IgD-negative memory B cell (primary cell): ENCODE results near the gene ARSG. TPM values are rescaled to one million over a fixed set of nuclear protein-coding genes. Genes with fewer than 3 reads are reported as not detected.

Source experiments
- H3K27ac Mint-ChIP-seq, 3 donors: one replicate each; pipeline ENCODE4 v1.8.0; 2020 to 2022; ENCODE audit warnings: mild to moderate bottlenecking in 3 of 3, mixed read lengths in 3 of 3, moderate library complexity in 1 of 3
- H3K27me3 Mint-ChIP-seq: one replicate; pipeline ENCODE4 v1.8.0; 2021; ENCODE audit warnings: mixed read lengths
- H3K36me3 Mint-ChIP-seq: one replicate; pipeline ENCODE4 v1.8.0; 2020; ENCODE audit warnings: mild to moderate bottlenecking, mixed read lengths
- H3K4me1 Mint-ChIP-seq, 3 donors: one replicate each; pipeline ENCODE4 v1.8.0; 2020 to 2022; ENCODE audit warnings: mixed read lengths in 3 of 3, mild to moderate bottlenecking in 1 of 3
- H3K4me3 Mint-ChIP-seq, 4 donors: one replicate each; pipeline ENCODE4 v1.8.0; 2020 to 2022; ENCODE audit warnings: mild to moderate bottlenecking in 4 of 4, mixed read lengths in 4 of 4, moderate library complexity in 3 of 4
- H3K9me3 Mint-ChIP-seq, 3 donors: one replicate each; pipeline ENCODE4 v1.8.0; 2020 to 2021; ENCODE audit warnings: mixed read lengths in 3 of 3, mild to moderate bottlenecking in 1 of 3
- polyA plus RNA-seq: library from polyadenylated mRNA; unstranded; fragments of 300-500 nt; fragmentation: Illumina TruSeq; gene quantifications from one replicate; pipeline ENCODE4 v1.2.3, GENCODE V29; 2021

The ARSG gene
- polyA plus RNA-seq, 1 donor from 2014 or later, result 10.6 TPM

DNA sequence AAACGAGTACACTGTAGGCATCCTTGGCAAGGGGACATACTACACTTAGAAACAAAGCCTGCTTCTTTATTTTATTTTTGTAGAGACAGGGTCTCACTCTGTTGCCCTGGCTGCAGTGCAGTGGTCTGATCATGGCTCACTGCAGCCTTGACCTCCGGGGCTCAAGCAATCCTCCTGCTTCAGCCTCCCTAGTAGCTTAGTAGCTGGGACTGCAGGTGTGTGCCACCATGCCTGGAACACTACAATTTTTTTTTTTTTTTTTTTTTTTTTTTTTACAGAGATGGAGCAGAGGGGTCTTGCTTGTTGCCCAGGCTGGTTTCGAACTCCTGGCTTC lies 87.8 kb downstream of the ARSG start:
- H3K36me3 Mint-ChIP-seq, result peaks cover 3% of the 10 kb centered on the region
- no peaks in the 10 kb centered on the region for H3K9me3 Mint-ChIP-seq
- no peak overlapping the region for H3K4me3 Mint-ChIP-seq
- H3K27ac Mint-ChIP-seq, result peak overlapping the region in 1 of 3 donors; percentile 96
- peaks cover 0 to 10% (median 6%) of the 10 kb centered on the region in 3 donors for H3K4me1 Mint-ChIP-seq
- peaks cover 11% of the 10 kb centered on the region for H3K27me3 Mint-ChIP-seq

DNA sequence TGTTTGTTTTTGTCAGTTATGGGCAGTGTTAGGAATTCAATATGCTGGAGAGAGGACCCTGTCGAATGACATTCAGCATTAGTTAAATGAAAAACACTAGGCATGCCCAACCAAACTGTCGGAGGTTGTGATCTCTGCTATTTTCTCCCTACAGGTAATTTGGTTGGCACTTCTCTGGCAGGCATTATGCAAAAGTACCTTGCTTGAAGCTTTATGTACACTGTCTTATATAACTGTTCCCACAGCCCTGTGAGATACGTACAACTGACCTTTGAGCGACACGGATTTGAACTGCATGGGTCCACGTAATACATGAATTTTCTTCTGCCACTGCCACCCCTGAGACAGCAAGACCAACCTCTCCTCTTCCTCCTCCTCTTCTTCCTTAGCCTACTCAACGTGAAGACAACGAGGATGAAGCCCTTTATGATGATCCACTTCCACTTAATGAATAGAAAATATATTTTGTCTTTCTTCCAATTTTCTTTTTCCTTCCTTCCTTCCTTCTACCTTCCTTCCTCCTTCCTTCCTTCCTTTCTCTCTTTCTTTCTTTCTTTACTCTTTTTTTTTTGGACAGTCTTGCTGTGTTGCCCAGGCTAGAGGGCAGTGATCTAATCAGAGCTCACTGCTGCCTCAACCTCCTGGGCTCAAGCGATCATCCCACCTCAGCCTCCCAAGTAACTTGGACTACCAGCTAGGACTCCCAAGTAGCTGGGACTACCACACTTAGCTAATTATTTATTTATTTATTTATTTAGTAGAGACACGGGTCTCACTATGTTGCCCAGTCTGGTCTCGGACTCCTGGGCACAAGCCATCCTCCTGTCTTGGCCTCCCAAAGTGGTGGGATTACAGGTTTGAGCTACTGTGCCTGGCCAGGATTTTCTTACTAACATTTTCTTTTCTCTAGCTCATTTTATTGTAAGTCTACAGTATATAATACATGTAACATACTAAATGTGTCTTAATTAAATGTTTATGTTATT lies 88.7 kb downstream of the ARSG start:
- Mint-ChIP-seq H3K4me1 (peaks cover 0 to 11% (median 6%) of the 10 kb centered on the region in 3 donors), H3K4me3 (no peak overlapping the region), H3K27me3 (peaks cover 9% of the 10 kb centered on the region), H3K9me3 (no peaks in the 10 kb centered on the region), H3K36me3 (peaks cover 6% of the 10 kb centered on the region), H3K27ac (peak overlapping the region in 1 of 3 donors; percentile 96)

DNA sequence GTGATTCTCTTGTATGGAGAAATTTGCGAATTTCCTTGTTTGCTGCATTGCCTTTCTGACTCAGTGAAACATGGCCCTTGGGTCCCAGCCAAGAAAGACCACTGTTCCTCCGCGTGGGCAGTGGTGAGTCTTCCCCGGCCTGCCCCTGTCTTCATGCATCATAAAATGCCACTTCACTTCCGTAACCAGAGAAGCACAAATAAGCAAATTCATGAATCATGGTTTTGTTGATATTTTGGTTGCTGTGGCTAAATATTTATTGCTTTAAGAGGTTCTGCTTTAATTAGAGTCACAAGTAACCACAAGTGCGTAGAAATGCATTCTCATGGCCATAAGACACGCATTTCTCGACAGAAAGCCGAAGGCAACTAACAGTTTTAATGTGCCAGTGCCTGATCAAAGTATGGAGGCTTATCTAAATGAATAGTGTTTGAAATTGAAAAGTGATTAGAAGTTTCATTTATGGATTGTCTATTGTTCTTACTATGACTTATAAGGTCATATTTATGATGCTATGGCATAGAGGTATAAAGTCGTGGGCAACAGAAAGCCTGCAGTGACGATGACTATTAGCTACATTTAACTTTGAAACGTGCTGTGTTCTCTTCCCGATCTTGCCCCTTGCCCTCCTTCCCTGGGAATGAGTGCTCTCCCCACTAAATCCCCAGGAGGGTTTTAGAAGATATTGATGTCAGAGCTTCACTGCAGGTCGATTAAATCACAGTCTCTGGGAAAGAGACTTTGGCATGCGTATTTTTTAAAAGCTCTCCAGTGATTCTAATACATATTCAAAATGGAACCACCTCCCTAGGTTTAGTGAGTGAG lies 90.0 kb downstream of the ARSG start:
- H3K4me1 Mint-ChIP-seq, result peaks cover 0 to 10% (median 6%) of the 10 kb centered on the region in 3 donors
- peak overlapping the region in 1 of 3 donors; percentile 2 for H3K27ac Mint-ChIP-seq
- no peak overlapping the region for H3K4me3 Mint-ChIP-seq
- H3K9me3 Mint-ChIP-seq, result no peaks in the 10 kb centered on the region
- H3K27me3 Mint-ChIP-seq, result peaks cover 9% of the 10 kb centered on the region
- peaks cover 6% of the 10 kb centered on the region for H3K36me3 Mint-ChIP-seq

DNA sequence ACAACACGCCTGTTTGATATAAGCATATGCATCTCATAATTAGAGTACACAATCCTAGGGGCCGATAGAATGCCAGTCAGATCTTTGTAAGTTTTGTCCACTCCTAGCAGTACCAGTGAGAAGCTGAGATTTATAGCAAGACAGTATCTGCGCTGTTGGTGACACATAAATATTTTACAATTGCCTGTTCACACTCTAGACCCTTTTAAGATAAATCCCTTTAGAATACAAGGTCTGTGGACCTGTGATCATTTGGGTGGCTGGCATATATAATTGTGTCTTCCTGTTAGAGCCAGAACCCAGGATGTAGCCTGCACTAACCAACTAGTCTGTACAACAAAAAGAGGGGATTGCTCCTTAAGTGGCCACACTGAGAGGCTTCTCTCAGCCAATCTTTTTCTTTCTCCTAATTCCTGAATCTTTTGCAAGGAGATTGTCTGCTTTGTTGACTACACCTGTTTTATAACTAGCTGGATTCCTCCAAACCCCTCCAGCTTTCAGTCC lies 91.3 kb downstream of the ARSG start:
- Mint-ChIP-seq H3K27me3 (peaks cover 9% of the 10 kb centered on the region), H3K4me1 (peaks cover 0 to 10% (median 6%) of the 10 kb centered on the region in 3 donors), H3K9me3 (no peaks in the 10 kb centered on the region), H3K4me3 (no peak overlapping the region), H3K27ac (no peak overlapping the region), H3K36me3 (peaks cover 3% of the 10 kb centered on the region)

DNA sequence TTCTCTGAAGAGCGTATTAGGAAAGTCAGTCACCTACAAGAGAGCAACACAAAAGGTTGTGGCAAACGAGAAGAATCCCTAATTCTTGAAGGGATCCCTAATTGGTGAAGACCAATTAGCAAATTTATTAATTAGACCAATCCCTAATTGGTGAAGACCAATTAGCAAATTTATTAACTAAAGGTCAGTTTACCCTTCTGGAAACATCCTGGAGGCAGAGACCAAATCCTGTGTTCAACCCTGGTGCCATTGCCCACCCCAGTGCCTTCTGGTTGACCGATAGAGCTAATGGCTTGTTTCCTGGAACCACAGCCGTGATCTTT lies 91.8 kb downstream of the ARSG start:
- H3K4me1 Mint-ChIP-seq, result peaks cover 0 to 10% (median 6%) of the 10 kb centered on the region in 3 donors
- H3K9me3 Mint-ChIP-seq, result no peaks in the 10 kb centered on the region
- no peak overlapping the region for H3K4me3 Mint-ChIP-seq
- H3K27ac Mint-ChIP-seq, result no peak overlapping the region
- peaks cover 9% of the 10 kb centered on the region for H3K27me3 Mint-ChIP-seq
- H3K36me3 Mint-ChIP-seq, result peaks cover 3% of the 10 kb centered on the region

DNA sequence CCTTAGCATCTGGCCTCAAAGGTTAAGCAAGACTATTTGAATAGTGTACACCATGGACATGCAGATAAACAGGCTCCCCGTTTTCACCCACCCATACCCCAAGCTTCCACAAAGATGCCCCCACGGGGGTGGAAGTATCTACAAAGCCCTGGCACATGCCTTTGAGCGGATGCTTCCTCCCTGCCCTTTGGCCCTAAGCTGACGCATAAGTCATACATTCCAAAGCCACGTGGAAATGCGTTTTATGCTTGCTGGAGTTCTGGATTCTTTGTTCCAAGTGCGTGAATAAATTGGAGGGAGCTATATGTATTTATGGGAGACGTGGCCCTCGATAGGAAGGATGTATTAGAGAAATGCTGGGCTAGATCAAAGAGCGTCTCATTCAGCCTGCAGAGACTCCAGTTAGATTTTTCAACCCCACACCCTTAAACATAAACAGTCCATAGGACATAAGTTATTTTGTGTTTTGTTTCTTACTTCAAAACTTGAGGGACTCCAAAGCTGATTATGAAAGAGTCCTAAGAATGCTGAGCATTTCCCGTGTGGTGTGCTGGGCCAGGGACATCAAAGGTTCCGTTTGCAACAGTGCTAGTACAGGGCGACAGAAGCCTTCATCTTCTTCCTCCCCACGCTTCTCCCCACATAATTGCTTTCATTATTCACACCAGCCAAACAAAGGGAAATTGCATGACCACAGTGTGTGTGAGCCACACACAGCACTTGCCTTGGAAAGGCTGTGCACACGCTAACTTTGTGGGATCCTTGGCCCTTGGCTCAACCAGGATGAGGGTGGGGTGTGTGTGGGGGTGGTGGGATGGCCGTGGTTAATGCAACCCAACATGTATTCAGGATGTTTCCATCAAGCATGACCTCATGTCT lies 92.4 kb downstream of the ARSG start:
- Mint-ChIP-seq H3K27me3 (peaks cover 12% of the 10 kb centered on the region), H3K9me3 (no peaks in the 10 kb centered on the region), H3K36me3 (peaks cover 3% of the 10 kb centered on the region), H3K4me1 (peaks cover 0 to 10% (median 6%) of the 10 kb centered on the region in 3 donors), H3K4me3 (no peak overlapping the region), H3K27ac (no peak overlapping the region)

DNA sequence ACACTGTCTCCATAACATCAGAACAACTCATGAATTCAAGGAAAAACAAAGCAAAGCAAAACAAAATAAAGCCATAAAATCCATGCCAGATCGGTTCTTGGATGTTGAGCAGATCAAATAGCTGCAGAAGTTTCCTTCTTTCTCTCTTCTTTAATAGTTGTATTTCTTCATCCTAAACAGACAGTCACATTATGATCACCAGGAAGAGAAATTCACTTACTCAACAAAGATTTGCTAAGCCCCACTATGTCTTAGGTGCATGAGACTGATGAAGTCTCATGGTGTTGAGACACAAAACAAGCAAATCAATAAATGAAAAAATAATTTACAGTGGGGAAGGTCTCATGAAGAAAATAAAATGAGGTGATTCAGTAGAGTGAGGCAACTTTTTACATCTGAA lies 93.2 kb downstream of the ARSG start:
- Mint-ChIP-seq H3K4me3 (no peak overlapping the region), H3K9me3 (no peaks in the 10 kb centered on the region), H3K27me3 (peaks cover 12% of the 10 kb centered on the region), H3K36me3 (peaks cover 3% of the 10 kb centered on the region), H3K27ac (no peak overlapping the region), H3K4me1 (peaks cover 0 to 10% (median 6%) of the 10 kb centered on the region in 3 donors)

DNA sequence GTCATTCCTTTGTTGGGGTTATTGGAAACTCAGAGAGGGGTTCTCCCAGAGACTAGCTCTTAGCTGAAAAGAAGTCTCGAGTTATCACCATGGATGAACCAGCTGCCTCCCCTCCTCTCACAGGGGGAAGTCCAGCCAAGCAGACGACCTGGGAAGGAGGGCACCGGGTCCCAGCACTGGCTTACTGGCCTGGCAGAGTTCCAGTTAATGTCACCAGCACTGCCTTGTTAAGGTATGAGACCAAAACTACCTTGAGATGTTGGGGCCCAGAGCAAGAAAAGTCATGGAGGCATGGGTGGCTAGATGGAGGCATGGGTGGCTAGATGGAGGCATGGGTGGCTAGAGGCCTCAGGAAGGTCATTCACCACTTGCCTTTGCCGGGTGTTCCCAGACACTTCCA lies 93.6 kb downstream of the ARSG start:
- peaks cover 12% of the 10 kb centered on the region for H3K27me3 Mint-ChIP-seq
- no peaks in the 10 kb centered on the region for H3K9me3 Mint-ChIP-seq
- H3K27ac Mint-ChIP-seq, result no peak overlapping the region
- H3K36me3 Mint-ChIP-seq, result peaks cover 3% of the 10 kb centered on the region
- peaks cover 0 to 9% (median 6%) of the 10 kb centered on the region in 3 donors for H3K4me1 Mint-ChIP-seq
- H3K4me3 Mint-ChIP-seq, result no peak overlapping the region

DNA sequence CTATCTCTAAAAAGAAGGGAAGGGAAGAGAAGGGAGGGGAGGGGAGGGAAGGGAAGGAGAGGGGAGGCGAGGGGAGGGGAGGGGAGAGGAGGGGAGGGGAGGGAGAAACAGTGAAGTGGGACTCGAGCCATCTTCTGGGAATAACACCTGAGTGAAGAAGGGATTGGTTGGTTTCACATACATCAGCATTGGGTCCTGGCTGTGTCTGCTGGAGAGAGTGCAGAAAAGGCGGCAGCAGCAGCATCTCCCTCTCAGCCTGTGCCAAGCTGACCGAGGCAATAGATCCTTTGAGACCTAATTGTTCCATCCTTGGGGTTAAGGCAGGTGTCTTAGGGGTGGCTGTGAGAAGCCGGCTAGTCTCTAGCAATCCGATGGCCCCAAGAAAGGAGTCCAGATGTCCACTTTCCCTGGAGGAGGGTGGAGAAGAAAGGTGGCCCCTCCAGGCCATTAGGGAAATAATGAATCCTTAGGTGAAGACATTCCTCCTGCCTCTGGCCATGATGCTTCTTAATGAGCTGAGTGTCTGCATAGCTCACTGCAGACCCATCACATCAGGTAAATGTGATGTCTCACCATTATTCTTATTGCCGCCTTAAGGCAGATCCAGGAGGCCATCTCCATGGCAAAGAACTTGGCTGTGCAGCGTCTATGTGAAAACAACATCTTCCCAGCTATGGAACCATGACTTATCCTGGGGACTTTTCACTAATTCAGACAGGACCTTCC lies 94.4 kb downstream of the ARSG start:
- H3K9me3 Mint-ChIP-seq, result no peaks in the 10 kb centered on the region
- no peak overlapping the region for H3K4me3 Mint-ChIP-seq
- H3K4me1 Mint-ChIP-seq, result peaks cover 0 to 6% (median 6%) of the 10 kb centered on the region in 3 donors
- peaks cover 12% of the 10 kb centered on the region for H3K27me3 Mint-ChIP-seq
- no peak overlapping the region for H3K27ac Mint-ChIP-seq
- peaks cover 3% of the 10 kb centered on the region for H3K36me3 Mint-ChIP-seq

DNA sequence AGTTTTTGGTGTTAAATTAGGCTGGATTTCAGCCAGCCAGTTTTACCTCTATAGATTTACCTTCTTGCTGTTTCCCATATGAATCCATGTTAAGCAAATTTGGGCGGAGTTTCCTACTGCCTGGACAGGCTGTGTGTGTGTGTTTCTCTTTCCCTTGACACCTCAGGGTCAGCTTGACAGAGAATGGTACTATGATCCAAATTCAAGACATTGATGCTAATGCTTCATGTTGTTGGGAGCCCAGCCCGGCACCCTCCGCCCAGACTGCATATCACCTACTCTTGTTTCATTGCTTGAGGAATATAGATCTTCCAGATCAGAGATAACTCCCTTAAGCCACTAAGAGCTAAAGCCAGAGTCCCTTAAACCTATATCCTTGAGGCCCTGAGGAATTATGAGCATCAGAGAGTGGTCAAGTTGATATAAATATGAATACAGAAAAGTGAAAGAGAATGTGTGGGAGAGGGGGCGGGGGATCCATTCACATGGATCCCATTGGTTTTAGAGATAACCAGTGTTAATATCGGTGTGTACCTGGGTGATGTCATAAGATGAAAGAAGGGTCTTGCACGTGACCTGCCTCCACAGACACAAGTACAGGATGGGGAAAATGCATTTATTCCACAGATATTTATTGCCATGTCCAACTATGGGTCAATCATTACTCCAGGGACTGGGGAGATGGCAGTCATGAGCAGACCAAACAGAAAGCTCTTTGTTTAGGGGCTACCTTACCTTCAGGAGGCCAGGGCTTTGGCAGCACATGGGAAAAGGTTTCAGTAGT lies 96.3 kb downstream of the ARSG start:
- peaks cover 0 to 3% (median 0%) of the 10 kb centered on the region in 3 donors for H3K4me1 Mint-ChIP-seq
- peak overlapping the region in 1 of 3 donors; percentile 36 for H3K27ac Mint-ChIP-seq
- no peaks in the 10 kb centered on the region for H3K9me3 Mint-ChIP-seq
- H3K27me3 Mint-ChIP-seq, result peaks cover 5% of the 10 kb centered on the region
- H3K36me3 Mint-ChIP-seq, result peaks cover 5% of the 10 kb centered on the region
- no peak overlapping the region for H3K4me3 Mint-ChIP-seq

DNA sequence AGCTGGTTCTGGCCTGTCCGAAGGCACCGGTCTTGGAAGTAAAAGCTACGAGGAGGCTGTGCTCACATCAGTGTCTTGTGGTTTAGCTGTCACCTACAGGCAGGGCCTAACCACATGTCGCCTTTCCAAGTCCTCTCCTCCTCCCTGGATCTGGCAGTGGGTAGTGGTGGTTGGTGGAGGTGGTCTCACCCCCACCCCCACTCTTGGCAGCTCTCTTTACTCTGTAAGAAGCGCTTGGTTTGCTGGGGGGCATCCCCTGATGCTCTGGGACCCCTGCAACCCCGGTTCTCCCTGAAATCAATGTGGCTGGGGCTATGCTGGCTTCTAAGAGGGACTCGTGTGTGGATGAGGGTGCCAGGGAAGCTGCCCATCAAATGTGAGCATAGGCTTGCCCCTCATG lies 97.7 kb downstream of the ARSG start:
- peaks cover 0 to 3% (median 0%) of the 10 kb centered on the region in 3 donors for H3K4me1 Mint-ChIP-seq
- no peak overlapping the region for H3K27ac Mint-ChIP-seq

DNA sequence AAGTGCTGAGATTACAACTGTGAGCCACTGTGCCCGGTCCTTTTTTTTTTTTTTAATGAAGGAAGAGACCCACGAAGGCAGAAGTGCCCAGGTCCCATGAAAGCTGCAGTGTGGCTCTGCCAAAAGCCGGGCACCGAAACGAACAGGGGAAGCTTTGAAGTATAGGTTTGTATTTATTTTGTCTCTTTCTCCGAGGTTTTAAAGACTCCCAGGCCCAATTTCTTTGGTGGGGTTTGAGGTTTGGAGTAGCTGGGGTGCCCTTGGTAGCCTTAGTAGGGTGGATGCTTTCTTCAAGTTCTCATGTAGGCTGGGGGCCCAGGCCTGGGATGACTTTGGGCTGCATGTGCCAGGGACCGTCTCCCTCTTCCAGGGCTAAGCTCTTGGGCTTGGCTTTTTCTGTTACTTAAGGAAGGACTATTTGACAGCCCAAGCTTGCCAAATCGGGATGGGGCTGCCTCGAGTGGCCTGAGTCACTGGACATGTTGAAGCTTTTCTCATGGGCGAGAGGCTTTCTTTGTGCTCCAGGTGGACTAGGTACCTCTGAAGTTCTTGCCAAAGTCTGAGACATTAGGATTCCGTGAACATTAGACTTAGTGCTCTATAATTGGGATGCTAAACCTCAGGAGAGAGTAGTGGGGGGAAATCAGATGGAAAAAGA lies 99.7 kb downstream of the ARSG start:
- Mint-ChIP-seq H3K36me3 (peaks cover 6% of the 10 kb centered on the region), H3K27me3 (peaks cover 3% of the 10 kb centered on the region), H3K4me3 (no peak overlapping the region), H3K27ac (no peak overlapping the region), H3K4me1 (no peaks in the 10 kb centered on the region), H3K9me3 (no peaks in the 10 kb centered on the region)

More for the DNA sequence above, 97.7 kb downstream of the ARSG start:
- H3K36me3 Mint-ChIP-seq, result peaks cover 6% of the 10 kb centered on the region
- H3K27me3 Mint-ChIP-seq, result peaks cover 3% of the 10 kb centered on the region
- no peaks in the 10 kb centered on the region for H3K9me3 Mint-ChIP-seq
- no peak overlapping the region for H3K4me3 Mint-ChIP-seq
